HG03097 (cell line): ENCODE data around the gene SCYGR3.
"Not testable (repeated sequence)": the region's sequence is repeated elsewhere in the genome, so short reads cannot be mapped to it uniquely, and the experiment has no call there.

Experiments used
- ATAC-seq: cut with Tn5 transposase; IDR thresholded peaks from one replicate; pipeline ENCODE4 v1.9.1; 2021; ENCODE audit not compliant: unreplicated experiment, low FRiP score

Gene SCYGR3

DNA sequence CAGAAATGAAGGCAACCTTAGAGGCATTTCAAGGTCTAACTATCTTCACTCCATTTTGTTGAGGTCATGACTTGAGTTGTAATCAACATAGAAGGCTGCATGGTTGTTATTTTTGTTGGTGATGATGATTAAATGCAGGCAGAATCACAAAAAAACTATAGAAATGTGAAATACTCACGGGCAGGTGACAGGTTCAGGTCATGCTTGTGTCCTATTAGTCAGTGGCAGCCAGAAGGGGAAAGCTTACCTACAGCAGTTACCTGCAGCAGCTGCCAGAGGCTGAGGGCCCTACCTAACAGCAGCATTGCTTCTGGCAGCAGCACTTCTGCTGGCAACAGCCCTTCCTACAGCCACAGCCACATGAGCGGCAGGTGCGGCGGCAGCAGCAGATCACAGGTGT lies 394 bp downstream of the SCYGR3 start:
- no peak for ATAC-seq

DNA sequence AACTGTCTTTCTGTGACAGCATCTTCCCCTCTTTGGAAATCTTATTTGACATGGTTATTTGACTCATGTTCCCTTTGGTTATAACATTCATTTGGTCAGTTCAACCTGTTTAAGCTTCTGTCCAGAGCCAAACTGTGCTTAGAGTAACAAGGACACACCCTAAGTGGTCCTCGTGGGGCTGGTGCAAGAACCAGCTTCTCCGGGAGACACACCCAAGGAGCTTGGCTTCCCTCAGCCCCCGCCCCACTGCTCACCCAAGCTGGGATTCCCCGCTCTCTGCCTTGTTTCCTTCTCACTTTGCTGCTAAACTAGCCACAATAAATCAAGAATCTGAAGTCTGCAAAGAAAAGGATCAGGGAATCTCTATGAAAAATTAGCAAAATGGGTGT lies 1.4 kb downstream of the SCYGR3 start:
- ATAC-seq: no peak

DNA sequence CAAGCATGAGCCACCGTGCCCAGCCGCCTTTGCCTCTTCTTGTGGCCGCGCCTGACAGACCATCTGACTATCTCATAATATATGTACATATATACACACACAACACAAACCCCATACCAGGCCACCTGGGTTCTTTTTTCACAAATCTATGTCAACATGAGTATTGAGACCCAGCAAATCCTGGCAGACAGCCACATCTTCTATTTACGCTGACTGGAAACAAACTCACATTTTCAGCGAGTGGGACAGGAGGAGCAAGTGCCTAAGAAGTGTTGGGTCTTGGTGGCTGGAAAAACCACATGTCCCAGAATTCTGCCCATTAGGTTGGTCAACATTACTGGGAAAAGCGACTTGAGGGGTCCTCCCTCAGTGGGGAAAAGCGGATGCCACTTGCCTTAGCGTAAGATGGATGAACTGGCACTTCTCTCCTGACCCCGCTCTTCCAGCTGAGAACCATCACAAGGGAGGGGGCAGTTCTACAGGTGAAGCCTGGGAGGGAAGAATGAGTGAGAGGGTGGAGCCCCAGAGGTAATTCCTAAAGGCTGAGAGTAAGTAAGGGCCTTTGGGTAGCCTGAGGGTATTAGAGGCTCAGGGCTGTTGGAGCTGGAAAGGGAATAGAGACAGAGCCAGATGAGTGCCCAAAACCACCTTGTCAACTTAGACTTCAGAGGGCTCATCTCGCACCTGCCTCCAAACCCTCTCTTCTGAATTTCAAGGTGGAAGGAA lies 1.9 kb downstream of the SCYGR3 start:
- ATAC-seq: no peak

DNA sequence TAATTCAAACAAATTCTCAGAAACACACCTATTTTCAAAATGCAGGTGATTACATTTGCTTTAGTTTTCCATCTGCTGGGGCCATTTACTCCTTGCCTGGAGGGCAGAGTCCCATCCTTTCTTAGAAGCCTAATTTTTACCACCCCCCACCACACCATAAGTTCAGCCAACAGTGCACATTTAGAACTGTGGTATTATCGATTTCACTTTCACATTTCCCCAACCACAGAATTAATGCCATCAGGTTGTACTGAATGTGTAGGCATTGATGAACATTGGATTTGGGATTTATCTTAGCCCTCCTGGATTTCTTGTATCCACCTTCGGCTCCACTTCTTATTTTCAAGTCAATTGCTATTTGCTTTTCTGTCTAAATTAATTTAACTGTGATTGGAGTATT lies 4.5 kb downstream of the SCYGR3 start:
- no peak for ATAC-seq

DNA sequence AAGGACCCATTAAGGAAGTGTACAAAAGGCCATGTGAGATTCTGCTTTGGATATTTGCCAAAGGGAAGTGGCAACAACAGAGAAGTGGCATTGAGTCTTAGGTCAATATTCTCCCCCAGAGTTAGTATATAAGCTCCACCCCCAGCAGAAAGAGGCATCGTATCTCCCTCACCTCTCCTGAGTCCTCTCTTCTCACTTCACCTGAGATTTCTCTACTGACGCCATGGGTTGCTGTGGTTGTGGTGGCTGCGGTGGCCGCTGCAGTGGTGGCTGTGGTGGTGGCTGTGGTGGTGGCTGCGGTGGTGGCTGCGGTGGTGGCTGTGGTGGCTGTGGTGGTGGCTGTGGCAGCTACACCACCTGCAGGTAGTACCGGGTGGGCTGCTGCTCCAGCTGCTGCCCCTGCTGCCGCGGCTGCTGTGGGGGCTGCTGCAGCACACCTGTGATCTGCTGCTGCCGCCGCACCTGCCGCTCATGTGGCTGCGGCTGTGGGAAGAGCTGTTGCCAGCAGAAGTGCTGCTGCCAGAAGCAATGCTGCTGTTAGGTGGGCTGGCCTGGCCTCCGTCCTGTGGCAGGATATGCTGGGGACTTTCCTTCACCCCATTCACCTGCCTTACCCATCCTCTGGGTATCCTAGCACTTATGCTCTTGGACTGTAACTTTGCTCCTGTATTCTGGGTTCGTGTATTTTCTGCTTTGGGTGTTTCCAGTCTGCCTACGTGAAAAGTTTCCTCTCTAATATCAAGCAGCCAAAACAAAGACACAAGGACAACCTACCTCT lies 5.9 kb downstream of the SCYGR3 start:
- ATAC-seq: no peak

DNA sequence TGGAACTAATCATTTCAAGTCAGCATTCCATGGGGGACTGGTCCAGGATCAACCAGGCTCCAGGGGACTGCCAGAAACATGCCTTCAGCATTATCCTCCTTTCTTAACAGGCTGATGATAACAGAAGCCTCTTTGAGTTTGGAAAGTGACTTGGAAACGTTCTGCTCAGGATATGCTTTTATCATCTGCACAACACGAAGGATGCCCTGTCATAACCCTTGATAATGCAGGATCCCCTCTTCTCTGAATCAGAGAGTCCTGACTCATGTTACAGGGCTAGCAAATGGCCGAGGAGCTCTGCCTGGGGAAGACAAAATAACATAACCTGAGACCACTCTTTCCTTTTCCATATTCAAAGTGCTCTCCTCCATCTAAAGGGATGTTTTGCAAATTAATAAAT lies 6.7 kb downstream of the SCYGR3 start:
- no peak for ATAC-seq

DNA sequence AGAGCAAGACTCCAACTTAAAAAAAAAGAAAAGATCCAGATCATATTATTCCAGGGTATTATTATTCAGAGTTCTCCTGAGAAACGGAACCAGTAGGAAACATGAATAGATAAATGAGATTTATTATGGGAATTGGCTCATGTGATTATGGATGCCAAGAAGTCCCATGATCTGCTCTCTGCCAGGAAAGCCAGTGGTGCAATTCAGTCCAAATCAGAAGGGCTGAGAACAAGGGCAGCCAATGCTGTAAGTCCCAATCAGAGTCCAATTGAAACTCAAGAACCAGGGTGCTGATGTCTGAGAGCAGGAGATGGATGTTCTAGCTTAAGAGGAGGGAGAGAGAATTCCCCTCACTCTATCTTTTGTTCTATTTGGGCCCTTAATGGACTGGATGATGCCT lies 8.2 kb downstream of the SCYGR3 start:
- no peak for ATAC-seq

DNA sequence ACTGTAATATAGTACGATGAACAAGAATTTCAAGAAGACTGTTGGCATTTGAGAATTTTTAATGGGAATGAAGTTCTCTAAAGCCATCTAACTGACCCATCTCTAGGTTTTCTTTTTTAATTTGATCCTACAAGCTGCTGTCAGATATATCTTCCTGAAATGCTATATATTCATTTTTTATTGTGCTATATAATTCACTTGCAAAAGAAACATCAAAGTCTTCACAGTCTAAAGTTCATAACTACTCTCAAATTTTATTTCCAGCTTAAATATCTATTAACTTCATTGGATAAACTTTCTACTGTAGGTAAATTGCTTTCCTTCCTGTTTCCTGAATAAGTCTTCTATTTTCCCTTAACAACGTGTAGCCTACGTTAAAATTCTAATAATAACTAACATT lies 12.3 kb downstream of the SCYGR3 start:
- no peak for ATAC-seq

DNA sequence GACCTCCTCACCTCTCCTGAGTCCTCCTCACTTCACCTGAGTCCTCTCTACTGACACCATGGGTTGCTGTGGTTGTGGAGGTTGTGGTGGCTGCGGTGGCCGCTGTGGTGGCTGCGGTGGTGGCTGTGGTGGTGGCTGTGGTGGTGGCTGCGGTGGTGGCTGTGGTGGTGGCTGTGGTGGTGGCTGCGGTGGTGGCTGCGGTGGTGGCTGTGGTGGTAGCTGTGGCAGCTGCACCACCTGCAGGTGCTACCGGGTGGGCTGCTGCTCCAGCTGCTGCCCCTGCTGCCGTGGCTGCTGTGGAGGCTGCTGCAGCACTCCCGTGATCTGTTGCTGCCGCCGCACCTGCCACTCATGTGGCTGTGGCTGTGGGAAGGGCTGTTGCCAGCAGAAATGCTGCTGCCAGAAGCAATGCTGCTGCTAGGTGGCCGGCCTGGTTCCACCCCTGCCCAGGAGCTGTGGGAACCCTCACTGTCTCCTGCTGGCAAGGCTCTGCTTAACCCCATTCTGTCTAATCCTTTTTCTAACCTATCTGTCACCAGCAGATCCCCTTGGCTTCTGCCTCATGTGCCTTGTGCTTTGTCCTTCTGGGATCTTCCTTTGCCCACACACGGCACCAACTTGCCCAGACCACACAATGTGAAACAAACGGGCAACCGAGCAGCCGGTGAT lies 15.7 kb downstream of the SCYGR3 start, which contains the start of gene SCYGR2:
SCYGR2 (plus strand) TSS at position 59 of the 669 bp plus-strand sequence; CDS start at position 59, 0 bp downstream.
- not testable (repeated sequence) for ATAC-seq

DNA sequence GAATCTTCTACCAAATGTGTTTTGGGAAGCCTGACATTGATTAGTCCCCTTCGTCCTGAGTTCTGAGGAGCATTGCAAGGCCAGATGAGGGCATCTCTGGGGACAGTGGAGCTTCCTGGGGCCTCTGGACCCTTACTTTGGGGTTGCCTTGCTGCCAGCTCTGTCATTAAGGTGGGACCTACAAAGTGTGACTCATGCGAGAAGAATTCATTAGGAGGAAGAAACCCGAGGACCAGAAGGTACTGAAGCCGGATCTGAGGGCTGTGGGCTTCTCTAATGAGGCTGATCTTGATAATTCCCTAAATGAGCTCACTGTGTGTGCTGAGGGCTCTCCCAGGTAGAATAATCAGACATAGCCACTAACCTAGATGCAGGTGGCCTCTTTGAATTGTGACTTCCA lies 16.6 kb downstream of the SCYGR3 start:
- ATAC-seq: no peak

DNA sequence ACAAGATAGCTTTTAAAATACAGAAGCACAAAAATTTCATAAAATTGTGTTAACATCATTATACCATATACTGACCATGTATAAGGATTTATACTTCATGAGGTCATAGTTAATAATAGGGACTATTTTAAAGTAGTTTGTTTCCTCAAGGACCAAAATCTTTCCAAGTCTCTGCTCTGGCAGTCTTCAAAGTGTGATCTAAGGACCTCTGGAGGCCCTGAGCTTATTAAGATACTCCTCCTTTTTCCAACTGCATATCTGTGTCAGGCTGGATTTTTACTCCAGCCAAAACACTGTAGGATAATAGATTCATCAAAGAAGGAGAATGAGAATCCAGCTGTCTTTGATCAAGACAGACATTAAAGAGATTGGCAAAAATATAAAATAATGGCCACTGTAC lies 17.6 kb downstream of the SCYGR3 start:
- ATAC-seq: no peak

DNA sequence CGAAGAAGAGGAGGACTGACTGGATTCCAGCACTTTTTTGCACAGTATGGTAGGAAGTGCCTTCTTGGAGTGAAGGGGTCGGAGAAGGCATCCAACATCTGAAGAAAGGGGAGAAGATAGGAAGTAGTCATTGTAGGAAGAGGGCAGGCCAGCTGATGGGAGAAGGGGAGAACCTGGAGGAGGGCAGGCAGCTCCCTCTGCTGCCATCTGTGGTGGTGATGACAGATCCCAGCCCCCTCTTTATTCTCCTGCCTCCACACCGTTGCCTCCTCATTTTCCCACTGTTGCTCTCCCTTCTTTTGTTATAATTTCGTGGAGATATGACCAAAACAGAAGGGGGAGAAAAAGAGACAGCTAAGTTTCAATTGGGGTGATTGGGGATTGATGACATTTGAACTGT lies 18.8 kb downstream of the SCYGR3 start:
- no peak for ATAC-seq

DNA sequence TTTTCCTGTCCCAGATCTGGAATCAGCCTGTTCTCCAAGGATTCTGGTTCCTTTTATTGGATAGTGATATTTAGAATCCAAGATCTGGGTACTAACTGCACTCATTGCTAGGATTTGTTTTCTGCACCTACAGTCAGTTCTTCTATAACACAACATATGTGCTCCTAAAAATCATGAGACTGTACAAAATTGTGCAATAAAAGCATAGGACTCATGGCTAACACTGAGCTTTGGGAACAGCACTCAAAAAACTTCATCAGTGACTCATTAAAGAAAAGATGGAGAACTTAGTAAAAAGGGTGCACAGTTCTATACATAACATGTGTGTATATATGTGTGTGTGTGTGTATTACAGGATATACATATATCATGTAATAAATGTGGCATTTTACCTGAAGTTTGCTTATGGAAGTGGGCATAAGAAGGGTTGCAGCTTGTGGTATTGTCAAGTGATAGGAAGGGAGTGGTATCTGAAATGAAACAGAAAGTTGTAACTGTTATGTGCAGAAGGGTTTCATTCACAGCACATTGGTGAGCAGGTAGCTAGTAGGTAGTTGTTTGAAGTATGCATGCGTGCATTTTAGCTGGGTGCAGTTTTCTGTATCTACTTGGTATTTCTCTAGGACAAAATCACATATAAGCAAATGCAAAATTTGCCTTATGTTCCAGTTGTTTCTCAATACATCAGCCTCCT lies 21.8 kb downstream of the SCYGR3 start:
- peak; percentile 90 for ATAC-seq

DNA sequence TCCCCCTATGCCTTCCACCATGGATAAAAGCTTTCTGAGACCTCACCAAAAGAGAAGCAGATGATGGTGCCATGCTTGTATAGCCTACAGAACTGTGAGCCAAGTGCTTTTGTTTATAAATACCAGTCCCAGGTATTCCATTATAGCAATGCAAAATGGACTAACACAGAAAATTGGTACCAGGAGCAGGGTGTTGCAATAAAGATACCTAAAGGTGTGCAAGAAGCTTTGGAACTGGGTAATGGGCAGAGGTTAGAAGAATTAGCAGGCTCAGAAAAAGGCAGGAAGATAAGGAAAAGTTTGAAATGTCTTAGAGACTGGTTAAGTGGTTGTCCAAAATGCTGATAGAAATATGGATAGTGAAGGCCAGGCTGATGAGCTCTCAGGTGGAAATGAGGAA lies 32.3 kb downstream of the SCYGR3 start:
- no peak for ATAC-seq

DNA sequence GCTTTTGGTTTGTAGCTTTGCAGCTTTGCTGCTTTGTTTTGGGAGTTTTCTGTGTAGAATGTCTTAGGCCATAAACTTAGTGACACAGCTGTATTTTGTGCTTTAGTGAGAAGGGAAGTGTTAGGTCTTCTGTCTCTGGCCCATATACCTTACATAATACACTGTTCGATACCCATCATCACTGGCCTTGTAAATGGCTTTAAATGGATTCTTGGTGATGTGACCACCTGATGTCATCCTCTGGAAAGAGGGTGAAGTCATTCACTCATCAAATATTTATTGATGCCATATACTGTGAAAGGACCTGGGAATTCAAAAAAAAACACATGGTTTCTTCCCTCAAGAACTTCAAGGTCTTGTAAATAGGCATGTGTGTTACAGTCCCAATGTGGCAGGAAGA lies 34.8 kb downstream of the SCYGR3 start:
- no peak for ATAC-seq

DNA sequence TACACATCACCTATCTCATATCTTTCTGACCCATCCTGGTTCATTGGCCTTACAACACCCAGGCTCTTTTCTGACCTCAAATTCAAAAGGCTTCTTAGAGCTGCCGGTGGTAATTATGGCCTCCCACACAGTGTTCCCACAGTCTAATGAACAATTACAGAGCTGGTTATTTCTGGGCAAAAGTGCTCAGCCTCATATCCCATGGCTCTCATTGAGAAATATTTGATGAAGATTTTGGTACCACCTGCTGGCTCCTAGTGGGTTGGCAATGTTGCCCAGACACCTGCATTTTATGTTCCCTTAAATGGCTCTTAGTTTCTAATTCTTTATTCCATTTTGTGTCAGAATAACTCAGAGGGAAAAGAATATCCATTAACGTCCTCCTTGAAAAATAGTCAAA lies 36.0 kb downstream of the SCYGR3 start:
- no peak for ATAC-seq

DNA sequence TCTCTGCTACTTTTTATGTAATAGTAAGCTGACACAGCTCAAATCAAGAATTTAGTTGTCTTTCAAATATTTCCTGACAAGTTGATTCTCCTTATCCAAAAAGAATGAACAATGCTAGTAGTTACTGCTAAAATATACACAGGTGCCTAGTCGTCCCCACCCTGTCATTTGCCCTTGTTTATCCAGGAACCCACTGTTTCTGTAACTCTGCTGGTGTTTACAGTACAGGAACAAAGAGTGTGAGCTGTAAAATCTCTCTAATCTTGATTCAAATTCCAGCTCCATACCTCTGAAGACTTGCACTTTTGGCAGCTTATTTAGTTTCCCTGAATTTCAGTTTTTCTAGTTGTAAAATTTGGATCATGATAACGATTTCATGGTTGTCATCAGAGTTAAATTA lies 37.1 kb downstream of the SCYGR3 start:
- no peak for ATAC-seq

DNA sequence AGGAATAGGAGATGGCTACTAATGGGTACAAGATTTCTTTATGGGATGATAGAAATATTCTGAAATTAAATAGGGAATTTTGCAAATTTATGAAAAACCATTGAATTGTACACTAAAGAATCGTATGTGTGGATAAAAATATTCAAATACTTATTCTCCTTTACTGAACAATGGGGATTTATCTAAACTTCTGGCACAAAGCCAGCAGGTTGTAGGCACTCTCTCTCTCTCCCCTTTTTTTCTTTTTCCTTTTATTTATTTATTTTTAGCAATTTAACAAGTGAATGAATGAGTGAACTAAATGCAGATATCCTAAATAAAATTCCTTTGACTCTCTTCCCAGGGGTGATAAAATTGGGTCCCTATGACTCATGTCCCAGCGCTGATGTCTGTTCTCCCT lies 37.8 kb downstream of the SCYGR3 start:
- no peak for ATAC-seq

DNA sequence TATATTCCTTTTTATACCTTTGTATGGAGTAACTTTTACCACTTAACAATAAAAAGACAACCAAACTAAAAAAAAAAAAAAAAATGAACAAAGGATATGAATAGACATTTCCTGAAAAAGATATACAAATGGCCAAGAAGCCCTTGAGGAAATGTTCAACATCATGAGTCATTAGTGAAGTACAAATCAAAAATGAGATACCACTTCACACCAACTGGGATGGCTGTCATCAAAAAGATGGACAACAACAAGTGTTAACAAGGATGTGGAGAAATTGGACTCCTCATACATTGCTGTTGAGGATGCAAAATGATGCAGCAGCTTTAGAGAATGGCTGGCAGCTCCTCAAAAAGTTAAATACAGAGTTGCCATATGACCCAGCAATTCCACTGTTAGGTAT lies 38.5 kb downstream of the SCYGR3 start:
- ATAC-seq: no peak

DNA sequence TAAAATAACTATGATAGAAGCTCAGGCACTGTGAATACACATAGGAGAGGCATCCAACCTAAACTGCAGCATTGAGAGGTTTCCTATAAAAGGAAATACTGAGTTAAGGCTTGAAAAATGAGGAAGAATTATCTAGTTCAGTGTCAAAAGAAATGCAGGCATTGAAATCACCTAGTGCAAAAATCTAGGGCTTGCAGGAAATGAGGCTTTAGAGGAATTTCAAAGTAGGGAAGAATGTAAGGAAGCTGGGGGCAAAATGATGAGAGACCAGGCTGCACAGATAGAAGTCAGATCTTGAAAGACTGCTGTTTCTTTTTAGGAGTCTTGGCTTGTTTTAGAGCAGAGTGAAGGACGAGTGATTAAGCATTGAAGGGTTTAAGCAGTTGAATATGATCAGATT lies 44.0 kb downstream of the SCYGR3 start:
- no peak for ATAC-seq

DNA sequence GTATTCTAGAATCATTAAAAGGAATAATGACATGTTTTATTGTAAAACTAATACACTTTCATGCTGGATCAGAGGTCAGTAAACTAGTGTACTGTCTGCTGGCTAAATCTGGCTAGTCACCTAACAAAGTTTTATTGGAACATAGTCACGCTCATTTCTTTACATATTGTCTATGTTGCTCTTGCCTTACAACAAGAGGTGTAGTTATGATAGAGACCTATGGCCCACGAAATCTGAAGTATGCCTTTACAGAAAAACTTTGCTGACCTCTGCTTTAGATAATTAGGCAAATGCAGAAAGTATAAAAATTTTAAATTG lies 45.8 kb downstream of the SCYGR3 start:
- no peak for ATAC-seq
